HCT116 (cell line): ENCODE measurements around the gene SLC44A4. TPM values are rescaled to one million over a fixed set of nuclear protein-coding genes. Genes with fewer than 3 reads are reported as not detected.

Source experiments
- ATAC-seq: fragments of 200-7000 bp; cut with Tn5 transposase; 2 replicates; pipeline ENCODE4 v1.9.1; 2020; ENCODE audit warnings: mild to moderate bottlenecking, moderate library complexity
- BruUV-seq: library from RNA; stranded (reverse); fragments of 400-500 nt; replicated peaks from 2 replicates; lab custom pipeline; 2021; lab: Mats Ljungman, UMichigan
- CTCF ChIA-PET: fragments of 300-600 bp; sonication (Branson Sonifier 250); formaldehyde crosslinking; loops from one replicate; lab custom pipeline; 2021; ENCODE audit warnings: antibody characterized with exemption; lab: Charles Lee
- POLR2A ChIA-PET: fragments of 300-600, 350-600 bp; sonication (Branson Sonifier 250); formaldehyde crosslinking; loops from one replicate; lab custom pipeline; 2021; ENCODE audit warnings: antibody characterized with exemption; lab: Charles Lee
- RAD21 ChIA-PET, 2 experiments: fragments of 300-600 bp; sonication (Branson Sonifier 250); formaldehyde crosslinking; loops; one replicate each; lab custom pipeline; 2023; ENCODE audit warnings: low total read pairs in 2 of 2; ENCODE audit not compliant: uncharacterized antibody in 2 of 2, unreplicated experiment in 2 of 2, low non-redundant PET in 1 of 2; lab: Charles Lee
- DNase-seq: peaks from one replicate; pipeline ENCODE4 v3.0.0-alpha.2; 2010; ENCODE audit warnings: low read depth, low spot score
- H2AFZ ChIP-seq: fragments of 200-600 bp; shearing (Covaris generic), sonication (generic); 2 replicates; pipeline ENCODE4 v1.6.1; 2017; ENCODE audit warnings: low read depth, mixed run types, mixed read lengths, antibody characterized with exemption, low read length; ENCODE audit not compliant: poor library complexity, severe bottlenecking
- H3K27ac ChIP-seq: 2 replicates; pipeline ENCODE4 v1.5.1; 2012; ENCODE audit warnings: low read depth, low read length
- H3K27me3 ChIP-seq: fragments of 200-600 bp; sonication (generic); 2 replicates; pipeline ENCODE4 v1.6.1; 2016; ENCODE audit warnings: mixed run types, low read length, mixed read lengths; ENCODE audit not compliant: insufficient read depth
- H3K36me3 ChIP-seq, 2 experiments: fragments of 200-500 bp in 1 of 2; fragments of 200-600 bp in 1 of 2; sonication (Bioruptor generic) in 1 of 2; sonication (generic) in 1 of 2; 2 replicates each; pipeline versions ENCODE4 v1.5.1 to v1.6.1; 2014 to 2016; ENCODE audit warnings: low read length in 2 of 2, inconsistent platforms in 1 of 2, mixed read lengths in 1 of 2, mixed run types in 1 of 2; ENCODE audit not compliant: insufficient read depth in 2 of 2, control insufficient read depth in 1 of 2
- H3K4me1 ChIP-seq, 2 experiments: fragments of 200-600 bp in 1 of 2; sonication (generic) in 1 of 2; 2 replicates each; pipeline versions ENCODE4 v1.5.1 to v1.6.1; 2012 to 2017; ENCODE audit warnings: low read length in 2 of 2, inconsistent platforms in 1 of 2, mild to moderate bottlenecking in 1 of 2, mixed read lengths in 1 of 2, mixed run types in 1 of 2, moderate library complexity in 1 of 2; ENCODE audit not compliant: insufficient read depth in 2 of 2, control insufficient read depth in 1 of 2
- H3K4me2 ChIP-seq: fragments of 200-600 bp; sonication (generic); 2 replicates; pipeline ENCODE4 v1.6.1; 2017; ENCODE audit warnings: mixed run types, low read length, mixed read lengths
- H3K4me3 ChIP-seq, 2 experiments: fragments of 200-600 bp in 1 of 2; sonication (generic) in 1 of 2; replicated peaks in 1 of 2; 2 replicates each; pipeline ENCODE4 v1.5.1; 2011 to 2016; ENCODE audit warnings: low read length in 2 of 2, control low read depth in 1 of 2, low read depth in 1 of 2, mild to moderate bottlenecking in 1 of 2, mixed read lengths in 1 of 2, mixed run types in 1 of 2
- H3K79me2 ChIP-seq: fragments of 200-600 bp; sonication (generic); 2 replicates; pipeline ENCODE4 v1.6.1; 2017; ENCODE audit warnings: mild to moderate bottlenecking, mixed run types, low read length, moderate library complexity, mixed read lengths; ENCODE audit not compliant: insufficient read depth
- H3K9ac ChIP-seq: fragments of 200-600 bp; sonication (generic); 2 replicates; pipeline ENCODE4 v1.6.1; 2016; ENCODE audit warnings: low read length, mixed read lengths
- H3K9me2 ChIP-seq: fragments of 200-600 bp; sonication (generic), shearing (Covaris generic); 2 replicates; pipeline ENCODE4 v1.6.1; 2017; ENCODE audit warnings: mixed run types, mild to moderate bottlenecking, moderate library complexity; ENCODE audit not compliant: insufficient read depth
- H3K9me3 ChIP-seq, 2 experiments: fragments of 200-500 bp in 1 of 2; fragments of 200-600 bp in 1 of 2; sonication (Bioruptor generic) in 1 of 2; sonication (generic) in 1 of 2; 2 replicates each; pipeline ENCODE4 v1.6.1; 2014 to 2017; ENCODE audit warnings: low read length in 2 of 2, mixed read lengths in 2 of 2, inconsistent platforms in 1 of 2, low read depth in 1 of 2, mild to moderate bottlenecking in 1 of 2, mixed run types in 1 of 2, moderate library complexity in 1 of 2; ENCODE audit not compliant: control insufficient read depth in 1 of 2, insufficient read depth in 1 of 2
- H4K20me1 ChIP-seq: fragments of 200-600 bp; sonication (generic), shearing (Covaris generic); 2 replicates; pipeline ENCODE4 v1.6.1; 2017; ENCODE audit warnings: mixed run types, mild to moderate bottlenecking, moderate library complexity; ENCODE audit not compliant: insufficient read depth
- CBX3 ChIP-seq: IDR thresholded peaks from 2 replicates; pipeline ENCODE4 v1.6.1; 2012; ENCODE audit warnings: low read depth
- CEBPB ChIP-seq: IDR thresholded peaks from 2 replicates; pipeline ENCODE4 v1.6.1; 2012; ENCODE audit warnings: low read depth
- EGR1 ChIP-seq: IDR thresholded peaks from 2 replicates; pipeline ENCODE4 v1.6.1; 2012; ENCODE audit warnings: low read depth
- EZH2 ChIP-seq: fragments of 200-600 bp; sonication (generic); IDR thresholded peaks from 2 replicates; pipeline ENCODE4 v1.6.1; 2017; ENCODE audit warnings: antibody characterized with exemption, mixed run types
- EZH2phosphoT487 ChIP-seq: fragments of 200-600 bp; IDR thresholded peaks from 2 replicates; pipeline ENCODE4 v1.6.1; 2018; ENCODE audit warnings: antibody characterized with exemption, borderline replicate concordance
- FOSL1 ChIP-seq: IDR thresholded peaks from 2 replicates; pipeline ENCODE4 v1.6.1; 2012; ENCODE audit warnings: low read depth
- JUND ChIP-seq: IDR thresholded peaks from 2 replicates; pipeline ENCODE4 v1.6.1; 2012
- POLR2A ChIP-seq: IDR thresholded peaks from 2 replicates; pipeline ENCODE4 v1.7.0; 2011; ENCODE audit warnings: borderline replicate concordance; ENCODE audit not compliant: insufficient read depth, insufficient read length; ENCODE audit errors: extremely low read depth
- POLR2AphosphoS5 ChIP-seq: IDR thresholded peaks from 2 replicates; pipeline ENCODE4 v1.6.1; 2011; ENCODE audit warnings: mild to moderate bottlenecking, low read depth, low read length, moderate library complexity
- SIN3A ChIP-seq: IDR thresholded peaks from 2 replicates; pipeline ENCODE4 v1.6.1; 2012; ENCODE audit warnings: low read depth
- SP1 ChIP-seq: IDR thresholded peaks from 2 replicates; pipeline ENCODE4 v1.6.1; 2012; ENCODE audit warnings: low read depth
- TCF7L2 ChIP-seq: IDR thresholded peaks from 2 replicates; pipeline ENCODE4 v1.7.0; 2011; ENCODE audit warnings: borderline replicate concordance, inconsistent platforms; ENCODE audit not compliant: insufficient read depth, insufficient read length; ENCODE audit errors: extremely low read depth
- YY1 ChIP-seq: IDR thresholded peaks from 2 replicates; pipeline ENCODE4 v1.6.1; 2011; ENCODE audit warnings: low read length, low read depth, moderate library complexity, mild to moderate bottlenecking; ENCODE audit not compliant: insufficient replicate concordance; ENCODE audit errors: extremely low read depth
- ZFX ChIP-seq: fragments of 450-650 bp; IDR thresholded peaks from 2 replicates; pipeline ENCODE4 v1.6.1; 2017
- ZNF274 ChIP-seq: fragments of 200-500 bp; sonication (Bioruptor generic); IDR thresholded peaks from 2 replicates; pipeline ENCODE4 v1.6.1; 2014; ENCODE audit warnings: mild to moderate bottlenecking, low read depth, low read length, inconsistent platforms
- intact Hi-C: fragments of 100-400 bp; cut with micrococcal nuclease; formaldehyde crosslinking; loops from 2 replicates; pipeline ENCODE4 v1.10.0; 2022
- total RNA-seq: library from RNA; stranded (reverse); gene quantifications from one replicate; pipeline ENCODE4 v1.2.1, GENCODE V29; 2021; ENCODE audit not compliant: unreplicated experiment
- TF ChIP-seq, protein P1 (sequence below): IDR thresholded peaks from 2 replicates; pipeline ENCODE4 v1.6.1; 2012; ENCODE audit warnings: low read depth
- TF ChIP-seq, protein P2 (sequence below): IDR thresholded peaks from 2 replicates; pipeline ENCODE4 v1.6.1; 2012

Gene SLC44A4
- total RNA-seq, 1 experiment from 2014 or later: 0.74 TPM

DNA sequence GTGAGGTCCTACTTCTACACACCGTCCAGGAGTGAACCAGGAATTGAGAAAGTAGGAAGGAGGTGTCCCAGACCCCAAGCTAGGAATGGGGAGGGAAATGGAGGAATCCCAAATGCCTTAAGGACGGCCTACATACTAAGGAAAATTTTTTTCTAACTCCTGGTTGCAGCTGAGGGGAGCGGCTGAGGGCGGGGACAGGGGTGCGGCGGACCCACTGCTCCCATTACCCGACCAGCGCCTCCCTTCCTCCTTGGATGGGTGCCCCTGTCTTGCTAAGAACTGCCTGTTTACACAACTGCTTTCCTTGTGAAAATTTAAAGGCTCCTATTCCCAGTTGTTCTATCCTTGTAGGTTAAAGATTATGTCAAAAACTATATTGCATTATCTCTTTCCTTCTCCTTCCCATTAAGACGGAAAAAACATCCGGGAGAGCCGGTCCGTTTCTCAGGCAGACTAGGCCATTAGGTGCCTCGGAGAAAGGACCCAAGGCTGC is 52.0 kb downstream of the SLC44A4 start:
- H3K27ac ChIP-seq: peak overlapping the region; percentile 94
- H3K36me3 ChIP-seq: no peaks in the 10 kb centered on the region; a peak in 1 of 4 replicates
- H3K27me3 ChIP-seq: no peaks in the 10 kb centered on the region
- peak overlapping the region; percentile 77 for H3K4me2 ChIP-seq
- intact Hi-C loops: loop anchor here (1.0 to 2.0 kb wide), 4 partner anchors 20 to 147 kb away; no protein-coding TSS in a partner anchor
- H2AFZ ChIP-seq: no peak overlapping the region
- peaks cover 46 to 73% of the 10 kb centered on the region in 2 experiments for H3K4me1 ChIP-seq
- H3K4me3 ChIP-seq: peak overlapping the region; percentile 43 to 71
- ChIA-PET CTCF (interaction anchor here (0.7 to 1.5 kb wide), 4 partner anchors 20 to 57 kb away, joined by 5 to 7 read pairs (median 6); partner anchors contain the start of genes LSM2 and VARS1), RAD21 (interaction anchor here in 1 of 2 experiments (0.9 to 2.0 kb wide), 3 partner anchors 20 to 88 kb away, joined by 3 to 5 read pairs (median 4); partner anchors contain the start of genes LSM2 and VARS1), POLR2A (interaction anchor here (0.7 to 1.8 kb wide), 36 partner anchors 8 to 324 kb away, joined by 3 to 49 read pairs (median 6); partner anchors contain the start of genes ABHD16A, BAG6, C6orf47 and CLIC1)
- H4K20me1 ChIP-seq: peaks cover 4% of the 10 kb centered on the region; the same call in 1 of the 2 replicates
- no peak for DNase-seq
- TF ChIP-seq POLR2AphosphoS5: peak; percentile 57
- TF ChIP-seq EZH2phosphoT487: no peak
- TF ChIP-seq JUND: no peak
- TF ChIP-seq EGR1: no peak
- TF ChIP-seq YY1: peak; percentile 10
- H3K9me3 ChIP-seq: no peaks in the 10 kb centered on the region
- H3K9ac ChIP-seq: peak overlapping the region; percentile 70
- no peaks in the 10 kb centered on the region for H3K9me2 ChIP-seq
- H3K79me2 ChIP-seq: peaks cover 29% of the 10 kb centered on the region
- peak; percentile 46 for ATAC-seq
- BruUV-seq: TSS peak; percentile 96

DNA sequence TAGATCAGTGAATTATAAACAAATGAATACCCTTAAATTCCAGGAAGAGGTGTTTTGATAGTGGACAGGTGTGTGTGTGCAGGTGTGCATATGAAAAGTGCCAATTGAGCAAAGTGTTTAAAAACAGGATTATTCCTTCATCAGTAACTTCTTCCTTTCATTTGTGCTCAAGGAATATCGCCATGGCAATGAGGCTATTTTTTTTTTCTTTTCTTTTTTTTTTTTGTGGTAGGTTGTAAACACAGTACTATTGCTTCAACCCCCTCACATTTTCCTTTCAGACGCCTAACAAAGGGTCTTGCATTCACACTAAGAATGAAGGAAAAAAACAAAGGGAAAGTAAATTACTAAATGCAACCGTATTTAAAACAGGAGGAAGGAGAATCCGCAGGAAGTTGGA is 53.2 kb downstream of the SLC44A4 start:
- intact Hi-C loops: no loop called here
- Histone ChIP-seq H3K27me3 (no peaks in the 10 kb centered on the region), H3K9me2 (no peaks in the 10 kb centered on the region), H3K36me3 (no peaks in the 10 kb centered on the region; a peak in 1 of 4 replicates), H3K9ac (peak overlapping the region; percentile 70), H2AFZ (no peak overlapping the region), H4K20me1 (peaks cover 4% of the 10 kb centered on the region; the same call in 1 of the 2 replicates), H3K4me3 (peak overlapping the region; percentile 3 to 71; a peak in 2 of 4 replicates), H3K79me2 (peaks cover 16% of the 10 kb centered on the region), H3K4me2 (peak overlapping the region; percentile 77), H3K9me3 (no peaks in the 10 kb centered on the region), H3K4me1 (peaks cover 47 to 73% of the 10 kb centered on the region in 2 experiments), H3K27ac (peak overlapping the region; percentile 94)
- ChIA-PET POLR2A (interaction anchor here (1.1 to 1.3 kb wide), 2 partner anchors 19 to 37 kb away, joined by 3 to 5 read pairs; partner anchors contain the start of genes LSM2 and NEU1), RAD21 (no interaction called here), CTCF (interaction anchor here (1.2 kb wide), 1 partner anchor 34 kb away, joined by 3 read pairs; no protein-coding TSS in a partner anchor)
- no TSS peak for BruUV-seq
- DNase-seq (no peak), ATAC-seq (no peak)
- TF ChIP-seq CBX3: no peak
- TF ChIP-seq, protein P1, sequence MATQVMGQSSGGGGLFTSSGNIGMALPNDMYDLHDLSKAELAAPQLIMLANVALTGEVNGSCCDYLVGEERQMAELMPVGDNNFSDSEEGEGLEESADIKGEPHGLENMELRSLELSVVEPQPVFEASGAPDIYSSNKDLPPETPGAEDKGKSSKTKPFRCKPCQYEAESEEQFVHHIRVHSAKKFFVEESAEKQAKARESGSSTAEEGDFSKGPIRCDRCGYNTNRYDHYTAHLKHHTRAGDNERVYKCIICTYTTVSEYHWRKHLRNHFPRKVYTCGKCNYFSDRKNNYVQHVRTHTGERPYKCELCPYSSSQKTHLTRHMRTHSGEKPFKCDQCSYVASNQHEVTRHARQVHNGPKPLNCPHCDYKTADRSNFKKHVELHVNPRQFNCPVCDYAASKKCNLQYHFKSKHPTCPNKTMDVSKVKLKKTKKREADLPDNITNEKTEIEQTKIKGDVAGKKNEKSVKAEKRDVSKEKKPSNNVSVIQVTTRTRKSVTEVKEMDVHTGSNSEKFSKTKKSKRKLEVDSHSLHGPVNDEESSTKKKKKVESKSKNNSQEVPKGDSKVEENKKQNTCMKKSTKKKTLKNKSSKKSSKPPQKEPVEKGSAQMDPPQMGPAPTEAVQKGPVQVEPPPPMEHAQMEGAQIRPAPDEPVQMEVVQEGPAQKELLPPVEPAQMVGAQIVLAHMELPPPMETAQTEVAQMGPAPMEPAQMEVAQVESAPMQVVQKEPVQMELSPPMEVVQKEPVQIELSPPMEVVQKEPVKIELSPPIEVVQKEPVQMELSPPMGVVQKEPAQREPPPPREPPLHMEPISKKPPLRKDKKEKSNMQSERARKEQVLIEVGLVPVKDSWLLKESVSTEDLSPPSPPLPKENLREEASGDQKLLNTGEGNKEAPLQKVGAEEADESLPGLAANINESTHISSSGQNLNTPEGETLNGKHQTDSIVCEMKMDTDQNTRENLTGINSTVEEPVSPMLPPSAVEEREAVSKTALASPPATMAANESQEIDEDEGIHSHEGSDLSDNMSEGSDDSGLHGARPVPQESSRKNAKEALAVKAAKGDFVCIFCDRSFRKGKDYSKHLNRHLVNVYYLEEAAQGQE: no peak
- no peak for TF ChIP-seq CEBPB
- TF ChIP-seq EZH2: no peak
- TF ChIP-seq POLR2A: no peak
- TF ChIP-seq TCF7L2: no peak
- no peak for TF ChIP-seq SIN3A
- TF ChIP-seq FOSL1: no peak
- TF ChIP-seq YY1: no peak
- no peak for TF ChIP-seq POLR2AphosphoS5
- no peak for TF ChIP-seq ZFX
- TF ChIP-seq ZNF274: no peak
- TF ChIP-seq EZH2phosphoT487: no peak
- TF ChIP-seq, protein P2, sequence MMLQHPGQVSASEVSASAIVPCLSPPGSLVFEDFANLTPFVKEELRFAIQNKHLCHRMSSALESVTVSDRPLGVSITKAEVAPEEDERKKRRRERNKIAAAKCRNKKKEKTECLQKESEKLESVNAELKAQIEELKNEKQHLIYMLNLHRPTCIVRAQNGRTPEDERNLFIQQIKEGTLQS: no peak
- TF ChIP-seq SP1: no peak
